VCaP (cell line): ENCODE data around the gene RBM20.
"Not testable (repeated sequence)": the region's sequence is repeated elsewhere in the genome, so short reads cannot be mapped to it uniquely, and the experiment has no call there.

Source experiments
- H3K27ac ChIP-seq: fragments of 450-650 bp; 2 replicates; pipeline ENCODE4 v1.5.1; 2017
- CTCF ChIP-seq: fragments of 450-650 bp; conservative IDR thresholded peaks from 2 replicates; pipeline ENCODE4 v1.5.1; 2017; ENCODE audit warnings: mild to moderate bottlenecking, moderate library complexity

The RBM20 gene

GRCh38 chr10:110762849-110763211 is 118.7 kb downstream of the RBM20 start:
- no peak for TF ChIP-seq CTCF
- no peak overlapping the region for H3K27ac ChIP-seq

GRCh38 chr10:110764378-110764777 is 120.2 kb downstream of the RBM20 start:
- TF ChIP-seq CTCF = no peak
- no peak overlapping the region for H3K27ac ChIP-seq

- H3K27ac ChIP-seq = no peak overlapping the region
- no peak for TF ChIP-seq CTCF
Measured at GRCh38 chr10:110764793-110765512, 120.8 kb downstream of the RBM20 start.

GRCh38 chr10:110765513-110766319 is 121.6 kb downstream of the RBM20 start:
- TF ChIP-seq CTCF = no peak
- H3K27ac ChIP-seq = no peak overlapping the region

- not testable (repeated sequence) for H3K27ac ChIP-seq
Measured at GRCh38 chr10:110767601-110768000, 123.5 kb downstream of the RBM20 start.

GRCh38 chr10:110770243-110770642 is 126.1 kb downstream of the RBM20 start:
- TF ChIP-seq CTCF = no peak
- H3K27ac ChIP-seq = no peak overlapping the region

GRCh38 chr10:110771486-110771885 is 127.3 kb downstream of the RBM20 start:
- no peak overlapping the region for H3K27ac ChIP-seq

More at GRCh38 chr10:110771486-110771885, 127.3 kb downstream of the RBM20 start:
- no peak for TF ChIP-seq CTCF
